Peyer's patch (tissue), 4 donors: ENCODE data around the gene TERT.

Experiments used
- CTCF ChIP-seq, 6 experiments: fragments of 450-650 bp in 4 of 6; fragments of 200-600 bp in 2 of 6; sonication (generic) in 1 of 6; IDR thresholded peaks; one replicate each; pipeline ENCODE4 v1.5.1; 2017 to 2019; ENCODE audit warnings: antibody characterized with exemption in 6 of 6, mild to moderate bottlenecking in 3 of 6, moderate library complexity in 1 of 6
- POLR2A ChIP-seq, 2 donors: fragments of 450-650 bp; IDR thresholded peaks; one replicate each; pipeline ENCODE4 v1.5.1; 2017; ENCODE audit warnings: antibody characterized with exemption in 2 of 2, mild to moderate bottlenecking in 2 of 2, moderate library complexity in 2 of 2

- no peak for TF ChIP-seq CTCF (IDR thresholded peaks at IDR 0.05)
- no peak for TF ChIP-seq POLR2A (IDR thresholded peaks at IDR 0.05)
These were observed 43.7 kb upstream of the TERT start for GRCh38 chr5:1338506-1339070.
